ENCODE results near the gene GAS5.

Gene GAS5

DNA sequence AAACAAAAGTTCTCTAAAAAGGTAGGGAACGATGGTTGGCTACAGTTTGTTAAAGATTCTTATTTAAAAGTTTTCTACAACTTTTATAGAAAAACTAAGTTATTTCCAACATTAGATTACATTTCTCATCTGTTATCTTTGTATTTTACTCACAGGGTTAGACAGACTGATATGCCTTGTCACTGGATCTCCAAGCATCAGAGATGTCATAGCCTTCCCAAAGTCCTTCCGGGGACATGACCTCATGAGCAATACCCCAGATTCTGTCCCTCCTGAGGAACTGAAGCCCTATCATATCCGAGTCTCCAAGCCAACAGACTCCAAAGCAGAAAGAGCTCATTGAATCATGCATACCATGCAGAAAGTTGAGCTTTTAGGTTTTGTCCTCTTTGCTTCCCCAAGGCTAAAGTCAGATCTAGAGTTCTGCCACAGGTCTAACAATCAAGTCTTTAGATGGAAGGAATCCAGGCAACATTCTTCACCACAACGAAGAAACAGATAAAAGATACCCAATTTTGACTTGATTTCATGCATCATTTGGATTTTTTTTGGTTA lies 10.3 kb downstream of the GAS5 start:
- H3K9me3 ChIP-seq (ENCODE audit: low read length) = no peaks in the 10 kb centered on the region
- 0 out of 2 replicates have a peak, but pooled peaks cover 6% of the 10 kb centered on the region for H3F3A ChIP-seq (ENCODE audit: insufficient read depth, low read length)
- H2AFZ ChIP-seq (ENCODE audit: low read length) = no peak overlapping the region
- no peak overlapping the region for H3K4me3 ChIP-seq (ENCODE audit: low read depth, low read length, poor library complexity, severe bottlenecking)
- TF ChIP-seq, protein P1, sequence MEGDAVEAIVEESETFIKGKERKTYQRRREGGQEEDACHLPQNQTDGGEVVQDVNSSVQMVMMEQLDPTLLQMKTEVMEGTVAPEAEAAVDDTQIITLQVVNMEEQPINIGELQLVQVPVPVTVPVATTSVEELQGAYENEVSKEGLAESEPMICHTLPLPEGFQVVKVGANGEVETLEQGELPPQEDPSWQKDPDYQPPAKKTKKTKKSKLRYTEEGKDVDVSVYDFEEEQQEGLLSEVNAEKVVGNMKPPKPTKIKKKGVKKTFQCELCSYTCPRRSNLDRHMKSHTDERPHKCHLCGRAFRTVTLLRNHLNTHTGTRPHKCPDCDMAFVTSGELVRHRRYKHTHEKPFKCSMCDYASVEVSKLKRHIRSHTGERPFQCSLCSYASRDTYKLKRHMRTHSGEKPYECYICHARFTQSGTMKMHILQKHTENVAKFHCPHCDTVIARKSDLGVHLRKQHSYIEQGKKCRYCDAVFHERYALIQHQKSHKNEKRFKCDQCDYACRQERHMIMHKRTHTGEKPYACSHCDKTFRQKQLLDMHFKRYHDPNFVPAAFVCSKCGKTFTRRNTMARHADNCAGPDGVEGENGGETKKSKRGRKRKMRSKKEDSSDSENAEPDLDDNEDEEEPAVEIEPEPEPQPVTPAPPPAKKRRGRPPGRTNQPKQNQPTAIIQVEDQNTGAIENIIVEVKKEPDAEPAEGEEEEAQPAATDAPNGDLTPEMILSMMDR (IDR thresholded peaks at IDR 0.05; ENCODE audit: low read length) = no peak
- TF ChIP-seq EZH2 (IDR thresholded peaks at IDR 0.05; ENCODE audit: borderline replicate concordance, low read length) = no peak
- no peak overlapping the region for H3K9ac ChIP-seq (ENCODE audit: low read length)
- H4K20me1 ChIP-seq (ENCODE audit: insufficient read depth, low read length) = no peaks in the 10 kb centered on the region
- peaks cover under 1% of the 10 kb centered on the region for H3K4me1 ChIP-seq (ENCODE audit: insufficient read depth, low read length, severe bottlenecking)
- peaks cover 73% of the 10 kb centered on the region for H3K36me3 ChIP-seq (ENCODE audit: insufficient read depth, low read length)
- no peaks in the 10 kb centered on the region for H3K9me2 ChIP-seq (ENCODE audit: low read depth, low read length)
- H3K4me2 ChIP-seq (ENCODE audit: low read length) = no peak overlapping the region
- no peak overlapping the region for H3K27ac ChIP-seq (ENCODE audit: low read depth, low read length, poor library complexity, severe bottlenecking)
- no peaks in the 10 kb centered on the region for H3K79me2 ChIP-seq (ENCODE audit: insufficient read depth, low read length)
- H3K27me3 ChIP-seq (ENCODE audit: insufficient read depth, low read length) = no peaks in the 10 kb centered on the region

DNA sequence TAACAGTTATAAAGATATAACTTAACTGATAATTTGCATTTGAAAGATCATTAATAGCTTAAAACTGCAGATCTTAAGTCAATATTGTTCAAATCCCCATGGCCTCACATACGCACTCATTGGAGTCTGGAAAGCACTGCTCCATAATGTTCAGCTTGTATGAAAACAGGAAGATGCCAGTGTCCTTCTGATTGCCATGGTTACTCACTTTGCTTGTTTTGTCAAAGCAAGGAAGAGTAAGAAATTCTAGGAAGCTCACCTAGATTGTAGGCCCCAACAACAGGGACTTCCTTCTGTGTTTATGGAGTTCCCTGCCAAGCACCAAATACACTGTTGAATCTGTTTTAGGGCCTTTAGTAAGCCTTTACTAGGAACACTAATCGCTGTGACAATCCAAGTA lies 10.9 kb downstream of the GAS5 start:
- TF ChIP-seq EZH2 (IDR thresholded peaks at IDR 0.05; ENCODE audit: borderline replicate concordance, low read length) = no peak
- TF ChIP-seq, protein P1 (IDR thresholded peaks at IDR 0.05; ENCODE audit: low read length) = no peak
- 0 out of 2 replicates have a peak, but pooled peaks cover 4% of the 10 kb centered on the region for H3F3A ChIP-seq (ENCODE audit: insufficient read depth, low read length)
- H3K4me1 ChIP-seq (ENCODE audit: insufficient read depth, low read length, severe bottlenecking) = no peaks in the 10 kb centered on the region
- H3K9me3 ChIP-seq (ENCODE audit: low read length) = no peaks in the 10 kb centered on the region
- H2AFZ ChIP-seq (ENCODE audit: low read length) = no peak overlapping the region
- no peaks in the 10 kb centered on the region for H4K20me1 ChIP-seq (ENCODE audit: insufficient read depth, low read length)
- no peaks in the 10 kb centered on the region for H3K9me2 ChIP-seq (ENCODE audit: low read depth, low read length)
- H3K9ac ChIP-seq (ENCODE audit: low read length) = no peak overlapping the region
- no peak overlapping the region for H3K4me2 ChIP-seq (ENCODE audit: low read length)
- H3K27me3 ChIP-seq (ENCODE audit: insufficient read depth, low read length) = no peaks in the 10 kb centered on the region
- no peak overlapping the region for H3K4me3 ChIP-seq (ENCODE audit: low read depth, low read length, poor library complexity, severe bottlenecking)
- no peaks in the 10 kb centered on the region for H3K79me2 ChIP-seq (ENCODE audit: insufficient read depth, low read length)
- no peak overlapping the region for H3K27ac ChIP-seq (ENCODE audit: low read depth, low read length, poor library complexity, severe bottlenecking)
- H3K36me3 ChIP-seq (ENCODE audit: insufficient read depth, low read length) = peaks cover 72% of the 10 kb centered on the region

DNA sequence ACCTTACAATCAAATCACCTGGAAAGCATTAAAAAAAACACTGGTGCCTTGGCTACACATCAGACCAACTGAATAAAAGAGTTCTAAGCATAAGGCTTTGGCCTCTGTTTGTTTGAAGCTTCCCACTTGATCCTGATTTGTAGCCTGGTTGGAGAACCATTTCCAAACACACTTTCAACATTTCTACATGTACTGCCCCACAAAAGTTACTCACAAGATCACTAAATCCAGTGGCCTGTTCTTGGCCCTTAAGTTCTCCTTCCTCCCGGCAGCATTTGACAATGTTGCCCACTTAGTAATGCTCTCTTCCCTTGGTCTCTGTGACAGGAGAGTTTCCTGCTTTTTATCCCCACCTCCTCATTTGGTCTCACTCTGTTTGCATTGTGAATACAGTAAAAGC lies 11.8 kb downstream of the GAS5 start:
- H3K9me3 ChIP-seq (ENCODE audit: low read length) = no peaks in the 10 kb centered on the region
- H3K4me1 ChIP-seq (ENCODE audit: insufficient read depth, low read length, severe bottlenecking) = no peaks in the 10 kb centered on the region
- H3K36me3 ChIP-seq (ENCODE audit: insufficient read depth, low read length) = peaks cover 71% of the 10 kb centered on the region
- no peak overlapping the region for H3K4me2 ChIP-seq (ENCODE audit: low read length)
- no peak overlapping the region for H3K4me3 ChIP-seq (ENCODE audit: low read depth, low read length, poor library complexity, severe bottlenecking)
- H3K9me2 ChIP-seq (ENCODE audit: low read depth, low read length) = no peaks in the 10 kb centered on the region
- no peaks in the 10 kb centered on the region for H4K20me1 ChIP-seq (ENCODE audit: insufficient read depth, low read length)
- H3K27me3 ChIP-seq (ENCODE audit: insufficient read depth, low read length) = no peaks in the 10 kb centered on the region
- no peak overlapping the region for H3K9ac ChIP-seq (ENCODE audit: low read length)
- H3K27ac ChIP-seq (ENCODE audit: low read depth, low read length, poor library complexity, severe bottlenecking) = no peak overlapping the region
- no peak for TF ChIP-seq EZH2 (IDR thresholded peaks at IDR 0.05; ENCODE audit: borderline replicate concordance, low read length)
- TF ChIP-seq, protein P1 (IDR thresholded peaks at IDR 0.05; ENCODE audit: low read length) = no peak
- no peaks in the 10 kb centered on the region for H3F3A ChIP-seq (ENCODE audit: insufficient read depth, low read length)
- H2AFZ ChIP-seq (ENCODE audit: low read length) = no peak overlapping the region
- H3K79me2 ChIP-seq (ENCODE audit: insufficient read depth, low read length) = no peaks in the 10 kb centered on the region
